GM12892 (cell line): ENCODE data around the gene FAM47E.

Experiments
- POLR2A ChIP-seq: IDR thresholded peaks from 2 replicates; pipeline ENCODE4 v1.6.1; 2011; ENCODE audit warnings: low read depth, low read length, control low read depth
- TAF1 ChIP-seq: IDR thresholded peaks from 2 replicates; pipeline ENCODE4 v1.6.1; 2011; ENCODE audit warnings: low read depth, mild to moderate bottlenecking, control low read depth, low read length, borderline replicate concordance

- TF ChIP-seq POLR2A (no peak), TAF1 (no peak)
Observed at GRCh38 chr4:76216524-76216923, 35.0 kb upstream of the FAM47E start.
